CD8-positive, alpha-beta memory T cell (primary cell): Measurements from ENCODE around the gene ACSS1. TPM values are rescaled to one million over a fixed set of nuclear protein-coding genes. Genes with fewer than 3 reads are reported as not detected.

Experiments
- CTCF ChIA-PET: fragments of 350-600 bp; sonication (Branson Sonifier 250); formaldehyde crosslinking; loops from one replicate; lab custom pipeline; 2021; ENCODE audit warnings: antibody characterized with exemption; lab: Charles Lee
- POLR2A ChIA-PET: fragments of 350-600 bp; sonication (Branson Sonifier 250); formaldehyde crosslinking; loops from one replicate; lab custom pipeline; 2021; ENCODE audit warnings: antibody characterized with exemption; lab: Charles Lee
- DNase-seq, 5 donors: peaks; one replicate each; pipeline versions ENCODE4 v3.0.0 to v3.0.0-alpha.2; 2020 to 2022; ENCODE audit warnings: mixed read lengths in 1 of 5
- H3K27ac ChIP-seq: one replicate; pipeline ENCODE4 v1.7.0; 2013; ENCODE audit warnings: low read depth, mild to moderate bottlenecking, low read length, moderate library complexity
- H3K27me3 ChIP-seq: 2 replicates; pipeline ENCODE4 v1.7.0; 2013; ENCODE audit warnings: low read length, mild to moderate bottlenecking; ENCODE audit not compliant: insufficient read depth, poor library complexity, severe bottlenecking
- H3K36me3 ChIP-seq: 2 replicates; pipeline ENCODE4 v1.7.0; 2013; ENCODE audit warnings: mild to moderate bottlenecking, low read length, moderate library complexity; ENCODE audit not compliant: insufficient read depth
- H3K4me1 ChIP-seq: 2 replicates; pipeline ENCODE4 v1.7.0; 2013; ENCODE audit warnings: mild to moderate bottlenecking, low read length, moderate library complexity; ENCODE audit not compliant: insufficient read depth
- H3K4me3 ChIP-seq: 2 replicates; pipeline ENCODE4 v1.7.0; 2013; ENCODE audit warnings: mild to moderate bottlenecking, low read length
- H3K9me3 ChIP-seq: 2 replicates; pipeline ENCODE4 v1.7.0; 2013; ENCODE audit warnings: mild to moderate bottlenecking, low read length
- H3K27ac Mint-ChIP-seq, 8 donors: one replicate each; pipeline ENCODE4 v1.8.0; 2020 to 2021; ENCODE audit warnings: mixed read lengths in 8 of 8, mild to moderate bottlenecking in 6 of 8, inconsistent platforms in 3 of 8, moderate library complexity in 3 of 8
- H3K27me3 Mint-ChIP-seq, 2 donors: one replicate each; pipeline ENCODE4 v1.8.0; 2020 to 2021; ENCODE audit warnings: mixed read lengths in 2 of 2, mild to moderate bottlenecking in 1 of 2, moderate library complexity in 1 of 2
- H3K36me3 Mint-ChIP-seq, 3 donors: one replicate each; pipeline ENCODE4 v1.8.0; 2020 to 2021; ENCODE audit warnings: mixed read lengths in 3 of 3, inconsistent platforms in 1 of 3, mild to moderate bottlenecking in 1 of 3
- H3K4me1 Mint-ChIP-seq, 3 donors: one replicate each; pipeline ENCODE4 v1.8.0; 2020 to 2021; ENCODE audit warnings: mixed read lengths in 3 of 3, inconsistent platforms in 1 of 3, mild to moderate bottlenecking in 1 of 3
- H3K4me3 Mint-ChIP-seq, 7 donors: one replicate each; pipeline ENCODE4 v1.8.0; 2020 to 2021; ENCODE audit warnings: mixed read lengths in 7 of 7, mild to moderate bottlenecking in 6 of 7, moderate library complexity in 4 of 7, inconsistent platforms in 2 of 7
- H3K9me3 Mint-ChIP-seq, 5 donors: one replicate each; pipeline ENCODE4 v1.8.0; 2020 to 2022; ENCODE audit warnings: mixed read lengths in 5 of 5, mild to moderate bottlenecking in 3 of 5, moderate library complexity in 2 of 5, inconsistent platforms in 1 of 5
- polyA plus RNA-seq: library from polyadenylated mRNA; unstranded; fragments of 300-500 nt; fragmentation: Illumina TruSeq; gene quantifications from one replicate; pipeline ENCODE4 v1.2.3, GENCODE V29; 2021
- total RNA-seq, 2 experiments: library from RNA; stranded (reverse); gene quantifications; one replicate each; pipeline ENCODE4 v1.2.3, GENCODE V29; 2021

ACSS1 gene
- total and polyA plus RNA-seq, 3 experiments from 2014 or later = 24.5 to 59.6 (median 24.8) TPM

DNA sequence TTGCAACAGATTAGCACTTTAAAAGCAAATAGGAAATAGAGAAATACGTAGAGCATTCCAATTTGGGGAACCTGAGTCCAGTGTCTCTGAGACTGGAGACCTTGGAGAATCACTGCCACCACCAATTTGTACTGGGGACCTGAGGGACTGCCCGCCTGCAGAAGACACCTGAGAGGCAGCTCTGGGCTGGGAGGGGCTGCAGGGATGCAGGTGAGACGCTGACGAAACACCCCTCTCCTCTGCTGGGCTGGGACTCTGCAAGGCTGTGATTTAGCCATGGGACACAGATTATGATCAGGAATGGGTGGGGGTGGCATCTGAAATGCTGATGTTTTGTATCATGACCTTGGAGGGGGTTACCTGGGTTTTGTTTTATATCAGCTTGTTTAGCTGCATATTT, 58.4 kb downstream of the ACSS1 start:
- no peak overlapping the region for H3K27ac ChIP-seq
- H3K36me3 Mint-ChIP-seq = peaks cover 8 to 21% (median 11%) of the 10 kb centered on the region in 3 donors
- peaks cover 7% of the 10 kb centered on the region for H3K4me1 ChIP-seq
- peaks cover 6 to 8% (median 6%) of the 10 kb centered on the region in 3 donors for H3K4me1 Mint-ChIP-seq
- no peak overlapping the region for H3K4me3 ChIP-seq
- peak overlapping the region in 1 of 8 donors; percentile 33 for H3K27ac Mint-ChIP-seq
- H3K9me3 ChIP-seq = no peaks in the 10 kb centered on the region
- no peaks in the 10 kb centered on the region for H3K27me3 ChIP-seq
- no peak overlapping the region for H3K4me3 Mint-ChIP-seq
- H3K9me3 Mint-ChIP-seq = peaks cover 0 to 2% (median 0%) of the 10 kb centered on the region in 5 donors
- ChIA-PET POLR2A (no interaction called here), CTCF (interaction anchor here (1.3 to 8.5 kb wide), 2 partner anchors 11 to 62 kb away, joined by 3 to 147 read pairs; partner anchors contain the start of gene ACSS1)
- peaks cover 0 to 2% of the 10 kb centered on the region in 2 donors for H3K27me3 Mint-ChIP-seq
- no peaks in the 10 kb centered on the region for H3K36me3 ChIP-seq
- no peak for DNase-seq

DNA sequence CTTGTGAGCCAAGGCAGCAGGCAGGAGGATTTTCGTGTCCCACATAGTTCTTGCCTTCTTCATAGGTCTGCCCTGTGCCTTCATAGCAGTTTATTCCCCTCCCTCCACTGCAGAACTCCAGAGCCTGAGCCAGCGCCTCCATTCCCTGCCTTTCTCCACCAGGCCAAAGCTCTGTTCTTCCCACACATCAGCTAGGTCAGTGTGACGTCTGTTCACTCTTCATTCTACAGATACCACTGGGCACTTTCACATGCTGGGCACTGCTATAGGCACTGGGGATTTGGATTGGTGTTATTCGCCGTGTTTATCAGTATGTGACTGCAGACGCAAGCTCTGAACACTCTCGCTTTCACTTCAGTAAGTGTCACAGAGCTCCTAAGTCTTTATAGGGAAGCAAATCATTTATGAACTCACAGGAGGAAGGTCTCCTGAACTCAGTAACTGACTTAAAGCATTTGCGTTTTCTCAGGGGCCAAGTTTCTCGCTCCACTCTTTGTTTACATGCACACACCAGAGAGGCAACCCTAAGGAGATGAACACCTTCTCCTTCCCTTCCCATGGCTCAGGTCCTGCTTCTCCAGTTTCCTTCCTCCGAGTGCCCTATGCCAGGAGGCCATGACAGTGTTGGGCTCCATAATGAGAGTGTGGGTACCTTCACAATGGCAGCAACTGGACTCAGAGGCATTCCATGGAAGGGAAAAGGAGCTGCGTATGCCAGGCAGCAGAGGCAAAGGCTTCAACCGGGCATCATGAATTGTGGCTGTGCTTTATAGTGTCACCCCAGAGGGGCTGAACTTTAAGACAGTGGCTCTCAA, 59.1 kb downstream of the ACSS1 start:
- Mint-ChIP-seq H3K9me3 (peaks cover 0 to 2% (median 0%) of the 10 kb centered on the region in 5 donors), H3K36me3 (peaks cover 8 to 14% (median 8%) of the 10 kb centered on the region in 3 donors), H3K27me3 (peaks cover 0 to 2% of the 10 kb centered on the region in 2 donors), H3K27ac (peak overlapping the region in 4 of 8 donors; percentile 9 to 94 (median 26)), H3K4me1 (peaks cover 9 to 15% (median 12%) of the 10 kb centered on the region in 3 donors), H3K4me3 (peak overlapping the region in 1 of 7 donors; percentile 2)
- POLR2A ChIA-PET = no interaction called here
- no peaks in the 10 kb centered on the region for H3K27me3 ChIP-seq
- CTCF ChIA-PET = interaction anchor here (1.3 to 8.5 kb wide), 2 partner anchors 12 to 63 kb away, joined by 3 to 147 read pairs; partner anchors contain the start of gene ACSS1
- no peak for DNase-seq
- no peak overlapping the region for H3K4me3 ChIP-seq
- H3K27ac ChIP-seq = no peak overlapping the region
- H3K4me1 ChIP-seq = peaks cover 12% of the 10 kb centered on the region
- H3K36me3 ChIP-seq = no peaks in the 10 kb centered on the region
- no peaks in the 10 kb centered on the region for H3K9me3 ChIP-seq

DNA sequence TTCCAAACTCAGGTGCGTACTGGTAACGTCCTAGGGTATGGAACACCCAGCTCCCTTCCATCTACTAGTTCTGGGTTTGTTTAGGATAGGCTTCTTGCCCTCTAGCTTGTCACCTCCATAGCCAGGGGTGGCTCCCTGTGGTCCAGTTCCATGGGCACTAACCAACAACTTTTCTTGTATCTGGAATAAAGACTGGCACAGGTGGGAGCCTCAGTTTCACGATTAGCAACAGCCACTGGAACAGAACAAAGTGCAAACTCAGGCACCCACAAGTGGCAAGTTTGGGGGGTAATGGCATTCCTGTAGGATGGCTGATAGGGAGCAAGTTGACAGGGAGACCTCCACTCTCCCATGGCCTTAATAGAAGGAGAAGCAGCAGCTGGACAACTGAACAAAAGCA, 59.8 kb downstream of the ACSS1 start:
- H3K36me3 ChIP-seq = no peaks in the 10 kb centered on the region
- ChIA-PET CTCF (interaction anchor here (0.9 to 8.5 kb wide), 3 partner anchors 9 to 64 kb away, joined by 3 to 147 read pairs (median 3); partner anchors contain the start of gene ACSS1), POLR2A (no interaction called here)
- Mint-ChIP-seq H3K4me1 (peaks cover 14 to 22% (median 19%) of the 10 kb centered on the region in 3 donors), H3K4me3 (peak overlapping the region in 1 of 7 donors; percentile 2), H3K27ac (peak overlapping the region in 1 of 8 donors; percentile 40), H3K27me3 (peaks cover 0 to 2% of the 10 kb centered on the region in 2 donors), H3K36me3 (peaks cover 5 to 11% (median 8%) of the 10 kb centered on the region in 3 donors), H3K9me3 (peaks cover 0 to 2% (median 0%) of the 10 kb centered on the region in 5 donors)
- H3K4me1 ChIP-seq = peaks cover 17% of the 10 kb centered on the region
- no peak for DNase-seq
- H3K27ac ChIP-seq = no peak overlapping the region
- no peaks in the 10 kb centered on the region for H3K27me3 ChIP-seq
- no peak overlapping the region for H3K4me3 ChIP-seq
- H3K9me3 ChIP-seq = no peaks in the 10 kb centered on the region

DNA sequence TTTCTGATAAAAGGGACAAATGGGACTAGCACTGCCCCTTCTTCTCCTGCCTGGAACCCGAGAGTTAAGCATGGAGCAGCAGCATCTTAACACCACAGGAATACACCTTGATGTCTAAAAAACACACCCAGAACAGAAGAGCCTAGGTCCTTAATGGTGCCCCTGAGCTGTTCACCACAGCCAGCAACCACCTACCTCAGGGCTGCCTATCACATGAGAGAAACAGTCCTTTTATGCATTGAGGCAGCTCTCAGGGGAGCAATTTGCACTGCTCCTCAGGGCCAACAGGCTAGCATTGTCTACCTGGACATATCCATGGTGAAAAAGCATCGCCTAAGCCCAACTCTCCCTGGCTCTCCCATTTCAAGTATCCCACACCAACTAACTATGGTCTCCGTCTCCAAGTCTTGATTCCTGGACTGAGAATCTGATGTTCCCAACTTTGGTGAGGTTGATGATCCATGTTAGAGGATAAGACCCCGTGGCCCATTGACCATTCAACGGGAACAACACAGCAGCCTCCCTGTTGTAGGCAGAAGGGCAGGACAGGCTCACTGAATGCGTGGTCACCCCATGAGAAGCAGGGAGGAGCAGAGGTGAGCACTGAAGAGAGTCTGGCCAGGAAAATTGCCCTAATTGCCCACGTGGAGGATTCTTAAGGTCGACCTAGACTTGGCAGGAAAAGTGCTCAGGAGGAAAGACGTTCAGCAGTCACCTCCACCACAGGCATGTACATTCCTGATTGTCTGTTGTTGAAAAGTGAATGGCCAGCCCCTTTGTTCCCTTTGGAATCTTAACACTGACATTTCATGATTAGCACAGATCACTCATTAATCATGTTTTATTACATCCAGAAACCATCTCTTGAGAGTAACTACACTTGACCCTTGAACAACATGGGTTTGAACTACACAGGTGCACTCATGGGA, 61.2 kb downstream of the ACSS1 start:
- H3K36me3 Mint-ChIP-seq = peaks cover 0 to 11% (median 0%) of the 10 kb centered on the region in 3 donors
- H3K27ac Mint-ChIP-seq = peak overlapping the region in 3 of 8 donors; percentile 24 to 53 (median 43)
- Histone ChIP-seq H3K4me3 (no peak overlapping the region), H3K27me3 (no peaks in the 10 kb centered on the region), H3K36me3 (no peaks in the 10 kb centered on the region), H3K27ac (no peak overlapping the region), H3K9me3 (no peaks in the 10 kb centered on the region), H3K4me1 (peaks cover 22% of the 10 kb centered on the region)
- H3K27me3 Mint-ChIP-seq = peaks cover 0 to 3% of the 10 kb centered on the region in 2 donors
- POLR2A ChIA-PET = interaction anchor here (1.2 kb wide), 1 partner anchor 67 kb away, joined by 6 read pairs; no protein-coding TSS in a partner anchor
- H3K4me3 Mint-ChIP-seq = peak overlapping the region in 1 of 7 donors; percentile 32
- CTCF ChIA-PET = interaction anchor here (1.5 to 8.5 kb wide), 5 partner anchors 65 to 182 kb away, joined by 5 to 147 read pairs (median 6); partner anchors contain the start of gene ACSS1
- peaks cover 20 to 30% (median 26%) of the 10 kb centered on the region in 3 donors for H3K4me1 Mint-ChIP-seq
- peaks cover 0 to under 1% (median 0%) of the 10 kb centered on the region in 5 donors for H3K9me3 Mint-ChIP-seq
- no peak for DNase-seq

DNA sequence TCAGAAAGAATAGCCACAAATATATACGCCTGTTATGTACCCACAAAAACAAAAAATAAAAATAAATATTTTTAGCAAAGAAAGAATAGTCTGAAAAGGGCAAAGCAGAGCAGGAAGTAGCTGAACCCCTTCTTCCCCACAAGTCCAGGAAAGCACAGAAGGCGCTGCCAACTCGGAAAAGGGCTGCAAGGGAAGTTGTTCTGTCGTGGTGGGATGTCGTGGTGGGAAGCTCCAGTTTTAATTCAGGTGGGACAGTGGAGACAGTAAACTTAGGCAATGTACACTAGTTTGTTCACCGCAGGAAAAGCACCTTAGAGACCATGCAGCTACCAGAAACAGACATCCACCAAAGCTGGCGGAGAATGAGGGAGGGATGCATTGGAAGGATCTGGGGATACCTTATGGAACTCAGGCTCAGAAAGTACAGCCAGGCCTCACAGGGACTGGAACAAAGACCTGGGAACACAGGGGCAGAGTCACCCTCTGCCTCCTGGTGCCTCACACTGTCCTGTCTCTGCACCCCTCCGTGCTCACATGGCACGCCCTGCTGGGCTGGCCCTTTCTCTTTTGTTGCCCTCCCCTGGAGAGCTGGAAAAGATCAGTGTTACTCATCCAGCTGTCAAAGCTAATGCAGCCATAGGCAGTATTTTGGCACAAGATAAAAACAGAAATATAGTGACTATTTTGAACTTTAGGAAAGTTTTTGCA, 62.0 kb downstream of the ACSS1 start:
- Histone ChIP-seq H3K36me3 (no peaks in the 10 kb centered on the region), H3K27ac (no peak overlapping the region), H3K9me3 (no peaks in the 10 kb centered on the region), H3K27me3 (no peaks in the 10 kb centered on the region), H3K4me1 (peaks cover 30% of the 10 kb centered on the region), H3K4me3 (no peak overlapping the region)
- peaks cover 28 to 38% (median 34%) of the 10 kb centered on the region in 3 donors for H3K4me1 Mint-ChIP-seq
- peak overlapping the region in 2 of 8 donors; percentile 24 to 53 for H3K27ac Mint-ChIP-seq
- H3K27me3 Mint-ChIP-seq = peaks cover 0 to 3% of the 10 kb centered on the region in 2 donors
- ChIA-PET CTCF (interaction anchor here (1.5 to 8.5 kb wide), 6 partner anchors 65 to 400 kb away, joined by 5 to 147 read pairs (median 8); partner anchors contain the start of gene ACSS1), POLR2A (interaction anchor here (1.2 to 4.1 kb wide), 2 partner anchors 62 to 68 kb away, joined by 6 to 26 read pairs; partner anchors contain the start of gene ACSS1)
- H3K9me3 Mint-ChIP-seq = no peaks in the 10 kb centered on the region
- peaks cover 0 to 15% (median 0%) of the 10 kb centered on the region in 3 donors for H3K36me3 Mint-ChIP-seq
- no peak for DNase-seq
- peak overlapping the region in 2 of 7 donors; percentile 39 to 49 for H3K4me3 Mint-ChIP-seq

DNA sequence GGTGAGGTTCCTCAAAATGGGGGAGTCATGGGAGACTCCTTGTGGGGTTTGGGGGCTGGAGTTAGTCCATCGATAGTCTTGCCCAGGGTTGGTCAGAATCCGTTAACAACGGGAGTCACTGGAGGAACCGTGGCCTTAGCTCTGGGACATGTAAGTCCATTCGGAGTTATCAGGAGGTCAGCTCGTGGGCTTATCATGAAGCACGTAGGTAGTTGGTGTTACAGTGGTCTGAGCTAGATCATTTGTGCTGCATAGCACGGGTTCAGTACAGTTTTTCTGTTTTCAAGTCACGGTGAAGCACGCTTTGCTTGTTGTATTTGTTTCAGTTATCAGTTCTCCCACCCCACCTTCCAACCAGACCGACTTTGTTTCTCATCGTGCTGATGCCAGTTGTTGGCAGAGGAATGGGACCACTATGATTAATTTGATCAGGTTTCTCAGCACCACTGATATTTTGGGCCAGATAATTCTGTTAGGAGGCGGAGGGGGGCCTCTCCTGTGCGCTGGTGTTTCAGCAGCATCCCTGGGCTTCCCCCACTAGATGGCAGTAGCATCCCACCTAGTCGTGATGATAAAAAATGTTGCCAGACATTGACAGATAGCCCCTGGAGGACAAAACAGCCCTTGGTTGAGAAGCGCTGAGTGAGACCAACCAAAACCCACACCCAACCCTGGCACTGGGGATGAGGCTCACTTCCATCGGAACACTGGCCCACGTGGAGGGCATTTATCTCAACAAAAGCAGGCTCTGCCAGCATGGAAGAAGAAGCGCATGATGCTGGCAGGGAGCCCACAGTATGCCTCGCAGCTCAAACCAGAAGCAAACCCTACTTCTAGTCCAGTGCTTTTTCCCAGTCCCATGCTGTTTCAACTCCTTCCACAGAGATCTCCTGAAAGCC, 63.2 kb downstream of the ACSS1 start:
- H3K27ac Mint-ChIP-seq = peak overlapping the region; percentile 38 to 100 (median 96)
- peaks cover 0 to 18% (median 2%) of the 10 kb centered on the region in 3 donors for H3K36me3 Mint-ChIP-seq
- ChIA-PET POLR2A (interaction anchor here (0.9 to 4.1 kb wide), 2 partner anchors 63 to 71 kb away, joined by 3 to 26 read pairs; partner anchors contain the start of gene ACSS1), CTCF (interaction anchor here (0.8 to 8.5 kb wide), 17 partner anchors 15 to 401 kb away, joined by 3 to 147 read pairs (median 5); partner anchors contain the start of genes ACSS1 and ENTPD6)
- Histone ChIP-seq H3K4me3 (no peak overlapping the region), H3K4me1 (peaks cover 42% of the 10 kb centered on the region), H3K36me3 (no peaks in the 10 kb centered on the region), H3K9me3 (no peaks in the 10 kb centered on the region), H3K27me3 (no peaks in the 10 kb centered on the region), H3K27ac (no peak overlapping the region)
- peaks cover 40 to 50% (median 46%) of the 10 kb centered on the region in 3 donors for H3K4me1 Mint-ChIP-seq
- no peaks in the 10 kb centered on the region for H3K9me3 Mint-ChIP-seq
- H3K27me3 Mint-ChIP-seq = peaks cover 0 to 3% of the 10 kb centered on the region in 2 donors
- peak overlapping the region in 6 of 7 donors; percentile 19 to 76 (median 61) for H3K4me3 Mint-ChIP-seq
- peak; percentile 66 to 87 (median 77) for DNase-seq
